ENCODE data around the gene UPF3A. TPM values are rescaled to one million over a fixed set of nuclear protein-coding genes. Genes with fewer than 3 reads are reported as not detected.
"Not testable (repeated sequence)": the region's sequence is repeated elsewhere in the genome, so short reads cannot be mapped to it uniquely, and the experiment has no call there.

The UPF3A gene
- total and polyA plus RNA-seq, 7 donors: 15.1 to 33.6 (median 20.0) TPM

DNA sequence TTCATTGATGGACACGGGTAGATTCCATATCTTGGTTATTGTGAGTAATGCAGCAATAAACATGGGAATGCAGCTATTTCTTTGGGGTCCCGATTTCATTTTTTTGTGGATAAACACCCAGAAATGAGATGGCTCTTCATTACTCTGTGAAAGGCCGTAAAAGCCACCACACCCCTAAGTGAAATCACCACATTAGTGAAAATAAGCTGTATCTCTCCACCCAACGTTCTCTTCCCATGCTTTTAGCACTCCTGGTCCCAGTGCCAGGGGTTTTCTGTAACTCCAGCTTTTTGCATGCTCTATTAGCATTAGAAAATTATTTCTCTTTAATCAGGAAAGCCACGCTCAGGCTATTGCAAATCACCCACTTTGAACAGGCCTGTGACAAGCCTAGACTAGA lies 48.7 kb downstream of the UPF3A start:
- Histone ChIP-seq H3K4me3 (no peak overlapping the region), H3K9me3 (no peaks in the 10 kb centered on the region), H3K27ac (no peak overlapping the region), H3K4me1 (no peaks in the 10 kb centered on the region), H3K36me3 (ENCODE audit: insufficient read depth in 1 of 2, low read depth in 1 of 2) (peaks cover 2 to 37% of the 10 kb centered on the region in 2 donors), H3K27me3 (ENCODE audit: insufficient read depth in 3 of 3, low read length in 2 of 3) (no peaks in the 10 kb centered on the region)
- TF ChIP-seq, protein P1, sequence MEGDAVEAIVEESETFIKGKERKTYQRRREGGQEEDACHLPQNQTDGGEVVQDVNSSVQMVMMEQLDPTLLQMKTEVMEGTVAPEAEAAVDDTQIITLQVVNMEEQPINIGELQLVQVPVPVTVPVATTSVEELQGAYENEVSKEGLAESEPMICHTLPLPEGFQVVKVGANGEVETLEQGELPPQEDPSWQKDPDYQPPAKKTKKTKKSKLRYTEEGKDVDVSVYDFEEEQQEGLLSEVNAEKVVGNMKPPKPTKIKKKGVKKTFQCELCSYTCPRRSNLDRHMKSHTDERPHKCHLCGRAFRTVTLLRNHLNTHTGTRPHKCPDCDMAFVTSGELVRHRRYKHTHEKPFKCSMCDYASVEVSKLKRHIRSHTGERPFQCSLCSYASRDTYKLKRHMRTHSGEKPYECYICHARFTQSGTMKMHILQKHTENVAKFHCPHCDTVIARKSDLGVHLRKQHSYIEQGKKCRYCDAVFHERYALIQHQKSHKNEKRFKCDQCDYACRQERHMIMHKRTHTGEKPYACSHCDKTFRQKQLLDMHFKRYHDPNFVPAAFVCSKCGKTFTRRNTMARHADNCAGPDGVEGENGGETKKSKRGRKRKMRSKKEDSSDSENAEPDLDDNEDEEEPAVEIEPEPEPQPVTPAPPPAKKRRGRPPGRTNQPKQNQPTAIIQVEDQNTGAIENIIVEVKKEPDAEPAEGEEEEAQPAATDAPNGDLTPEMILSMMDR (IDR thresholded peaks at IDR 0.05): no peak
- intact Hi-C loops (cut with DNase I): no loop called here
- WGBS, 3 donors: 79 to 85% (median 84%) methylated on average over 5 of the region's 5 CpGs
- DNase-seq (no peak), ATAC-seq (no peak)

DNA sequence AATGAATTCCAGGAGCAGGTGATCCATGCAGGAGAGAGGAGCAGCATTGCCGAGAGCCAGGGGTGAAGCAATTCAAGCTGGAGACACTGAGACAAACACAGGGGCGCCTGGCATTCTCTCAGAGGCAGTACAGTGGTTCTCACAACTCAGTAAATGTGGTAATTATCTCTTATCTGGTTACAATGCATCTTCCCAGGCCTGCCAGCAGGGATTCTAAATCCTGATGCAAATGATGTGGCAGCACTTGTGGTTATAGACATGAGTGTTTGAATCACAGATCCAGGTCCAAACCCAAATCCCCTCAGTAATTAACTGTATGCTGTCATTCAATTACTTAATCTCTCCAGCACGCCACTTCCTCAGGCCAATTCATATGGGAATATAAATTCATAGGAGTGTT lies 52.5 kb downstream of the UPF3A start:
- H3K27ac ChIP-seq; H3K27me3 ChIP-seq (ENCODE audit: insufficient read depth in 3 of 3, low read length in 2 of 3); ATAC-seq; H3K9me3 ChIP-seq; H3K4me3 ChIP-seq; DNase-seq; H3K36me3 ChIP-seq (ENCODE audit: insufficient read depth in 1 of 2, low read depth in 1 of 2); intact Hi-C loops (cut with DNase I); H3K4me1 ChIP-seq: not testable (repeated sequence)
- 64 to 78% (median 75%) methylated on average over 3 of the region's 3 CpGs for WGBS, 3 donors

GRCh38 chr13:114334305-114335053 lies 53.1 kb downstream of the UPF3A start:
- no peak for DNase-seq
- intact Hi-C loops (cut with DNase I): no loop called here
- no peak for ATAC-seq
- TF ChIP-seq, protein P1 (IDR thresholded peaks at IDR 0.05): no peak
- no peak overlapping the region for H3K27ac ChIP-seq
- no peaks in the 10 kb centered on the region for H3K36me3 ChIP-seq (ENCODE audit: insufficient read depth in 1 of 2, low read depth in 1 of 2)
- no peaks in the 10 kb centered on the region for H3K27me3 ChIP-seq (ENCODE audit: insufficient read depth in 3 of 3, low read length in 2 of 3)
- WGBS, 3 donors: 53 to 61% (median 53%) methylated on average over 5 of the region's 5 CpGs
- H3K4me1 ChIP-seq: no peaks in the 10 kb centered on the region
- H3K4me3 ChIP-seq: no peak overlapping the region
- H3K9me3 ChIP-seq: no peaks in the 10 kb centered on the region

GRCh38 chr13:114336457-114336856 lies 55.1 kb downstream of the UPF3A start:
- WGBS, 3 donors: 80 to 97% (median 87%) methylated on average over 1 of the region's 1 CpG
- H3K27me3 ChIP-seq (ENCODE audit: insufficient read depth in 3 of 3, low read length in 2 of 3); H3K36me3 ChIP-seq (ENCODE audit: insufficient read depth in 1 of 2, low read depth in 1 of 2); H3K4me1 ChIP-seq; H3K4me3 ChIP-seq; H3K9me3 ChIP-seq; ATAC-seq; DNase-seq; intact Hi-C loops (cut with DNase I); H3K27ac ChIP-seq: not testable (repeated sequence)

- H3K27ac ChIP-seq: no peak overlapping the region
- no peaks in the 10 kb centered on the region for H3K36me3 ChIP-seq (ENCODE audit: insufficient read depth in 1 of 2, low read depth in 1 of 2)
- H3K27me3 ChIP-seq (ENCODE audit: insufficient read depth in 3 of 3, low read length in 2 of 3): no peaks in the 10 kb centered on the region
- TF ChIP-seq, protein P1 (IDR thresholded peaks at IDR 0.05): no peak
- 84 to 88% (median 86%) methylated on average over 5 of the region's 5 CpGs for WGBS, 3 donors
- ATAC-seq (no peak), DNase-seq (no peak)
- H3K9me3 ChIP-seq: no peaks in the 10 kb centered on the region
- intact Hi-C loops (cut with DNase I): no loop called here
- H3K4me3 ChIP-seq: no peak overlapping the region
- H3K4me1 ChIP-seq: no peaks in the 10 kb centered on the region
These were observed 57.6 kb downstream of the UPF3A start for GRCh38 chr13:114338959-114339358.

Measured in psoas muscle (tissue), 8 donors.